Upper lobe of right lung (tissue), 1 donor: Measurements from ENCODE around the gene KIF20B. TPM values are rescaled to one million over a fixed set of nuclear protein-coding genes. Genes with fewer than 3 reads are reported as not detected.

ENCODE experiments used
- ATAC-seq: fragments of 200-7000 bp; cut with Tn5 transposase; one replicate; pipeline ENCODE4 v1.9.1; 2020; ENCODE audit warnings: mild to moderate bottlenecking, moderate library complexity
- DNase-seq: peaks from one replicate; pipeline ENCODE4 v3.0.0-alpha.2; 2020
- H3K27ac ChIP-seq: fragments of 200-600 bp; one replicate; pipeline ENCODE4 v1.8.0; 2022
- H3K27me3 ChIP-seq: fragments of 200-600 bp; one replicate; pipeline ENCODE4 v1.8.0; 2022; ENCODE audit warnings: mild to moderate bottlenecking
- H3K36me3 ChIP-seq: fragments of 200-600 bp; one replicate; pipeline ENCODE4 v1.8.0; 2022
- H3K4me1 ChIP-seq: fragments of 200-600 bp; one replicate; pipeline ENCODE4 v1.8.0; 2022
- H3K4me3 ChIP-seq: fragments of 200-600 bp; one replicate; pipeline ENCODE4 v1.8.0; 2022; ENCODE audit warnings: mild to moderate bottlenecking
- H3K9me3 ChIP-seq: fragments of 200-600 bp; one replicate; pipeline ENCODE4 v1.8.0; 2022
- CTCF ChIP-seq: fragments of 200-600 bp; IDR thresholded peaks from one replicate; pipeline ENCODE4 v1.8.0; 2022; ENCODE audit warnings: antibody characterized with exemption
- intact Hi-C: fragments of 100-400 bp; cut with DNase I; formaldehyde crosslinking; loops from one replicate; pipeline ENCODE4 v1.11.0; 2022
- total RNA-seq: library from RNA; stranded (reverse); fragmentation: NEBNext Ultra II Directional; extraction: Animal tissue kit (Norgen Biotek cat#: 25700); gene quantifications from one replicate; pipeline ENCODE4 v1.2.1, GENCODE V29; 2021
- donor health status: DM: no; HTN: yes; CAD: no; lungs with severe emphysema.

Gene KIF20B
- total RNA-seq, 1 donor from 2014 or later, result 5.1 TPM

- ATAC-seq (no peak), DNase-seq (no peak)
- H3K27me3 ChIP-seq, result no peaks in the 10 kb centered on the region
- no peaks in the 10 kb centered on the region for H3K4me1 ChIP-seq
- no peak for TF ChIP-seq CTCF
- H3K4me3 ChIP-seq, result no peak overlapping the region
- H3K9me3 ChIP-seq, result no peaks in the 10 kb centered on the region
- H3K27ac ChIP-seq, result no peak overlapping the region
- intact Hi-C loops, result no loop called here
- peaks cover 5% of the 10 kb centered on the region for H3K36me3 ChIP-seq
Observed at GRCh38 chr10:89776665-89777064, 75.3 kb downstream of the KIF20B start.

- no peak overlapping the region for H3K27ac ChIP-seq
- H3K4me1 ChIP-seq, result no peaks in the 10 kb centered on the region
- H3K36me3 ChIP-seq, result peaks cover 5% of the 10 kb centered on the region
- ATAC-seq, result no peak
- DNase-seq, result no peak
- H3K27me3 ChIP-seq, result no peaks in the 10 kb centered on the region
- no peaks in the 10 kb centered on the region for H3K9me3 ChIP-seq
- H3K4me3 ChIP-seq, result no peak overlapping the region
- intact Hi-C loops, result no loop called here
- no peak for TF ChIP-seq CTCF
Observed at GRCh38 chr10:89782470-89782869, 81.1 kb downstream of the KIF20B start.

GRCh38 chr10:89783406-89783805 lies 82.0 kb downstream of the KIF20B start:
- no peaks in the 10 kb centered on the region for H3K27me3 ChIP-seq
- intact Hi-C loops, result no loop called here
- no peak for DNase-seq
- H3K27ac ChIP-seq, result no peak overlapping the region
- no peak for ATAC-seq
- H3K4me3 ChIP-seq, result no peak overlapping the region
- no peak for TF ChIP-seq CTCF
- peaks cover 5% of the 10 kb centered on the region for H3K36me3 ChIP-seq
- H3K9me3 ChIP-seq, result no peaks in the 10 kb centered on the region
- H3K4me1 ChIP-seq, result no peaks in the 10 kb centered on the region

- intact Hi-C loops, result no loop called here
- no peaks in the 10 kb centered on the region for H3K4me1 ChIP-seq
- H3K4me3 ChIP-seq, result no peak overlapping the region
- no peak overlapping the region for H3K27ac ChIP-seq
- ATAC-seq (no peak), DNase-seq (no peak)
- H3K27me3 ChIP-seq, result no peaks in the 10 kb centered on the region
- H3K9me3 ChIP-seq, result no peaks in the 10 kb centered on the region
- TF ChIP-seq CTCF, result no peak
- peaks cover 5% of the 10 kb centered on the region for H3K36me3 ChIP-seq
Observed at GRCh38 chr10:89785095-89785494, 83.7 kb downstream of the KIF20B start.

GRCh38 chr10:89789188-89789877 lies 87.9 kb downstream of the KIF20B start:
- ATAC-seq, result no peak
- Histone ChIP-seq H3K4me3 (no peak overlapping the region), H3K36me3 (no peaks in the 10 kb centered on the region), H3K27me3 (no peaks in the 10 kb centered on the region), H3K9me3 (no peaks in the 10 kb centered on the region), H3K4me1 (no peaks in the 10 kb centered on the region), H3K27ac (no peak overlapping the region)
- no peak for TF ChIP-seq CTCF
- DNase-seq, result no peak
- intact Hi-C loops, result no loop called here

- Histone ChIP-seq H3K4me1 (no peaks in the 10 kb centered on the region), H3K4me3 (no peak overlapping the region), H3K27ac (no peak overlapping the region), H3K9me3 (no peaks in the 10 kb centered on the region), H3K36me3 (no peaks in the 10 kb centered on the region), H3K27me3 (no peaks in the 10 kb centered on the region)
- no peak for DNase-seq
- intact Hi-C loops, result no loop called here
- ATAC-seq, result no peak
- TF ChIP-seq CTCF, result no peak
Observed at GRCh38 chr10:89792187-89792586, 90.8 kb downstream of the KIF20B start.
